Colonic mucosa (tissue), 4 donors: ENCODE data around the gene MAS1L. TPM values are rescaled to one million over a fixed set of nuclear protein-coding genes. Genes with fewer than 3 reads are reported as not detected.

Experiments
- DNase-seq: peaks from one replicate; pipeline ENCODE4 v3.0.0-alpha.2; 2020
- H3K27ac ChIP-seq: fragments of 200-600 bp; one replicate; pipeline ENCODE4 v1.8.0; 2021
- H3K27me3 ChIP-seq: fragments of 200-600 bp; one replicate; pipeline ENCODE4 v1.8.0; 2021
- H3K36me3 ChIP-seq: fragments of 200-600 bp; one replicate; pipeline ENCODE4 v1.8.0; 2021
- H3K4me1 ChIP-seq: fragments of 200-600 bp; one replicate; pipeline ENCODE4 v1.8.0; 2021; ENCODE audit warnings: mild to moderate bottlenecking
- H3K4me3 ChIP-seq: fragments of 200-600 bp; one replicate; pipeline ENCODE4 v1.8.0; 2021
- H3K9ac ChIP-seq, 2 donors: one replicate each; pipeline ENCODE4 v1.7.0; 2013; ENCODE audit warnings: control low read depth in 2 of 2, low read depth in 2 of 2, low read length in 2 of 2
- H3K9me3 ChIP-seq: fragments of 200-600 bp; one replicate; pipeline ENCODE4 v1.8.0; 2021
- intact Hi-C: fragments of 100-400 bp; cut with DNase I; formaldehyde crosslinking; loops from one replicate; pipeline ENCODE4 v1.14.1; 2022
- total RNA-seq, 2 donors: library from RNA; stranded (reverse); fragmentation: NEBNext Ultra II Directional in 1 of 2; extraction: Animal tissue kit (Norgen Biotek cat#: 25700) in 1 of 2; gene quantifications; one replicate each; pipeline ENCODE4 v1.2.1, GENCODE V29; 2021
- TF ChIP-seq, protein P1 (sequence below): fragments of 200-600 bp; IDR thresholded peaks from one replicate; pipeline ENCODE4 v1.8.0; 2022; ENCODE audit warnings: antibody characterized with exemption, mild to moderate bottlenecking
- donor health status: healthy.
- donor health status: DM: no; HTN: no; CAD: no.
- donor health status: DM: no; HTN: no; CAD: no.

The MAS1L gene, protein sequence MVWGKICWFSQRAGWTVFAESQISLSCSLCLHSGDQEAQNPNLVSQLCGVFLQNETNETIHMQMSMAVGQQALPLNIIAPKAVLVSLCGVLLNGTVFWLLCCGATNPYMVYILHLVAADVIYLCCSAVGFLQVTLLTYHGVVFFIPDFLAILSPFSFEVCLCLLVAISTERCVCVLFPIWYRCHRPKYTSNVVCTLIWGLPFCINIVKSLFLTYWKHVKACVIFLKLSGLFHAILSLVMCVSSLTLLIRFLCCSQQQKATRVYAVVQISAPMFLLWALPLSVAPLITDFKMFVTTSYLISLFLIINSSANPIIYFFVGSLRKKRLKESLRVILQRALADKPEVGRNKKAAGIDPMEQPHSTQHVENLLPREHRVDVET
- under 1 TPM in 1 of 2 donors, not detected in 1; 0.54 TPM for total RNA-seq

DNA sequence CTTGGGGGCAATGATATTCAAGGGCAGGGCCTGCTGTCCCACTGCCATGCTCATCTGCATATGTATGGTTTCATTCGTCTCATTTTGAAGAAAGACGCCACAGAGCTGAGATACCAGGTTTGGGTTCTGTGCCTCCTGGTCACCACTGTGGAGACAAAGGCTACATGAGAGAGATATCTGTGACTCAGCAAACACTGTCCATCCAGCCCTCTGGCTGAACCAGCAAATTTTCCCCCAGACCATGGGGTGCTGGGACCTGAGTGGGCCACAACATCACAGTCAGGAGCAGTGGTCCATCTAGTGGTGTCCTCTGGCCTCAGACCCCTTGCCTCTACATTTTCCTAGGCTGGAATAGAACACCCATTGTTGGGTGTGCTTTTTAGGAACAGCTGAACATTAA is at the start of gene MAS1L:
Gene MAS1L (minus strand): TSS at position 297 of the 400 bp plus-strand sequence. CDS start 54 bp downstream, at position 243.
- DNase-seq, result no peak
- H3K4me3 ChIP-seq, result no peak within 1 kb of the TSS
- TF ChIP-seq, protein P1, sequence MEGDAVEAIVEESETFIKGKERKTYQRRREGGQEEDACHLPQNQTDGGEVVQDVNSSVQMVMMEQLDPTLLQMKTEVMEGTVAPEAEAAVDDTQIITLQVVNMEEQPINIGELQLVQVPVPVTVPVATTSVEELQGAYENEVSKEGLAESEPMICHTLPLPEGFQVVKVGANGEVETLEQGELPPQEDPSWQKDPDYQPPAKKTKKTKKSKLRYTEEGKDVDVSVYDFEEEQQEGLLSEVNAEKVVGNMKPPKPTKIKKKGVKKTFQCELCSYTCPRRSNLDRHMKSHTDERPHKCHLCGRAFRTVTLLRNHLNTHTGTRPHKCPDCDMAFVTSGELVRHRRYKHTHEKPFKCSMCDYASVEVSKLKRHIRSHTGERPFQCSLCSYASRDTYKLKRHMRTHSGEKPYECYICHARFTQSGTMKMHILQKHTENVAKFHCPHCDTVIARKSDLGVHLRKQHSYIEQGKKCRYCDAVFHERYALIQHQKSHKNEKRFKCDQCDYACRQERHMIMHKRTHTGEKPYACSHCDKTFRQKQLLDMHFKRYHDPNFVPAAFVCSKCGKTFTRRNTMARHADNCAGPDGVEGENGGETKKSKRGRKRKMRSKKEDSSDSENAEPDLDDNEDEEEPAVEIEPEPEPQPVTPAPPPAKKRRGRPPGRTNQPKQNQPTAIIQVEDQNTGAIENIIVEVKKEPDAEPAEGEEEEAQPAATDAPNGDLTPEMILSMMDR, result no peak

DNA sequence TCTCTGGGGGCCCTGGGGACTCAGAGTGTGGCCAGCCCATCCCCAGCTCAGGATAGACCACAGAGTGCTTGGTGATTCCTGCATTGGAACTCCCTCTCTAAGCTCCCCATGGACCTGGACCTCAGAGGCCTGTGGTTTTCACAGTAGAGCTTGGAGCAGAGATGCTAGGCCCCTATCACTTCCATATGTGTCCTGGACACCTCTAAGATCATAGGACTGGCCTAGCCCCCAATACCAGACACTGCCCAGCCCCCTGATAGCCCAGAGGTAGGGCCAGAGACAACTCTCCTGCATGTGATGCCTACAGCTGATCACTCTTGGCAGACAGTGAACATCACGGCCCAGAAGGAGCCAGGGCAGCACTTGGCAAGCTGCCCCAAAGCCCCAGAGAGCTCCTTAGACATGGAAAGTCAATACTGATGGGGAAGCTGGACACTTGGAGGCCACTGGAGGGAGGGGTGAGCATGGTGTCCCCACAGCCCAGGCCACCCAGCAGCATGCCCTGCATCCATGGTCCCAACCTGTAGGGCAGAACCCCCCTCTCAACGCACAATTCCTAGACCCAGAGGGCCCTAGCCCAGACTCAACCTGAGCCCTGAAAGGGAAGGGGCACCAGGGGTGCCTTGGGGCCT is 44.7 kb upstream of the MAS1L start:
- H3K9ac ChIP-seq, result no peak overlapping the region
- no peak overlapping the region for H3K4me3 ChIP-seq
- no peaks in the 10 kb centered on the region for H3K36me3 ChIP-seq
- H3K27ac ChIP-seq, result no peak overlapping the region
- TF ChIP-seq, protein P1, result no peak
- no peaks in the 10 kb centered on the region for H3K27me3 ChIP-seq
- no peaks in the 10 kb centered on the region for H3K9me3 ChIP-seq
- intact Hi-C loops, result no loop called here
- DNase-seq, result no peak
- H3K4me1 ChIP-seq, result no peaks in the 10 kb centered on the region

More for the DNA sequence above, at the start of gene MAS1L:
- Histone ChIP-seq H3K9ac (no peak within 1 kb of the TSS), H3K36me3 (no peaks in the 10 kb centered on the region), H3K27me3 (no peaks in the 10 kb centered on the region), H3K4me1 (no peaks in the 10 kb centered on the region), H3K27ac (no peak within 1 kb of the TSS), H3K9me3 (no peaks in the 10 kb centered on the region)
- intact Hi-C loops, result no loop called here

DNA sequence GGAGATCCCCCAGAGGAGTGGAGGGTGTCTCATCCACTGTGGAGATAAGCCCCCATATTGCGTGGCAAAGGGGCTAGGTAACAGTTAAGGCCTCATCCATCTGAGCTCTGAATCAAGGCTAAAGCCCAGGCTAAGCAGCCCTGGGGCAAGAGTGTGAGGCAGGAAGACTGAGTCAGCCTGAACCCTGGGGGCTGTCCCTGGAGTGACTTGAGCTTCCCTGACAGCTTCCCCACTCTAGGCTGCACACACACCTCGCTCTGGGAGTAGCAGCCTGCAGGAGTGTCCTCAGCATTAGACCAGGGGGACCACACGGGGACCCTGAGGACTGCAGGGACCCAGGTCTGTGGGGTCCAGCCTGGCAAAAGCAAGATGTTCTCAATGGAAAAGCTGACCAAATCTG is 43.9 kb upstream of the MAS1L start:
- H3K36me3 ChIP-seq, result no peaks in the 10 kb centered on the region
- TF ChIP-seq, protein P1, result no peak
- H3K27me3 ChIP-seq, result no peaks in the 10 kb centered on the region
- no peak overlapping the region for H3K27ac ChIP-seq
- no peak overlapping the region for H3K4me3 ChIP-seq
- H3K9ac ChIP-seq, result no peak overlapping the region
- DNase-seq, result no peak
- no peaks in the 10 kb centered on the region for H3K4me1 ChIP-seq
- no peaks in the 10 kb centered on the region for H3K9me3 ChIP-seq
- intact Hi-C loops, result no loop called here

DNA sequence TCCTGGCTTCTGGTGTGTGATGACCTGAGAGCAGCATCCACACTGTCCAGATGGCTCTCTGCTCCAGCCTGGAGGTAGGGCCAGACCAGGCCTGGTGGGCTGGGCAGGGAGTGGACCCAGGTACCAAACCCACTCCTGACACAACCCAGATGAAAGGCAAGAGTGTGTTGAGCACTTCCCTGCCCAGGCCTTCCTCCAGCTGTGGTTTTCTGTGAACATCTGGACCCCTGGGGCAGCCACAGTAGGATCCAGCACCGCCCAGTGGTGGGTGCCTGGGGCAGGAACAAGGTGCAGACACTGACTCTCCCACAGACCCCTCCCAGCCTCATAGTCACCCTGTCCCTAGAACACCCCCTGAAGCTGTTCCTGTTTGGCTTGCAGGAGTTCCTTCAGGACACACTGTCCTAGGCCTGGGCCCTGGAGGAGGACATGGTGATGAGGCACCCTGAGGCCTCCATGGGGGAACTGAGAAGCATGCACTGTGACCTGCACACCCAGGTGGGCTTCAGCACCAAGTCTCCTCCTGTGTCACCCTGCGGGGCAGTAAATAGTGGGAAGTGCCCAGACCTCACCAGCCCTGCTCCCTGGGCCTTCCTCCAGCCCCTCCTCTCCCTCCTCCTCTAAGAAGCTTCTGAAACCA is 43.0 kb upstream of the MAS1L start:
- Histone ChIP-seq H3K27me3 (no peaks in the 10 kb centered on the region), H3K27ac (no peak overlapping the region), H3K9ac (no peak overlapping the region), H3K4me1 (no peaks in the 10 kb centered on the region), H3K36me3 (no peaks in the 10 kb centered on the region), H3K9me3 (no peaks in the 10 kb centered on the region), H3K4me3 (no peak overlapping the region)
- no peak for DNase-seq
- TF ChIP-seq, protein P1, result no peak
- intact Hi-C loops, result no loop called here

DNA sequence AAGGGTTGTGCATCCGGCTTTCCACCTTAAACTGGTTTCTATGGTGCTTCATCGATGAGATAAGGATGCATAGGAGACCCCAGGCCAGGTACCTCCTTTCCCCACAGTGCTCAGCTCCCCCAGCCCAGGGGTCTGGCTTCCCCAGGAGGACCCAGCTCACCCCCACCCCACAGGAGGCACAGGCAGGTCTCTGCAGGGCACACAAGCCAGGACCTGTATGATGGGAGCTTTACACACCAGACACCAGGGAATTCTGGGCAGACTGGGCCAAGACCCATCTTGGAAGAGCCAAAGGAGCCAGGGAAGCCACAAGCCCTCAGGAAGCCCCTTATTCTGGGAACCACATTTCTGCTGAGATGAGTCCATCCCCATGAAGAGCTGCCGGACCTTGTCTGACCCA is 42.2 kb upstream of the MAS1L start:
- H3K36me3 ChIP-seq, result no peaks in the 10 kb centered on the region
- DNase-seq, result no peak
- H3K27me3 ChIP-seq, result no peaks in the 10 kb centered on the region
- H3K9ac ChIP-seq, result no peak overlapping the region
- H3K27ac ChIP-seq, result no peak overlapping the region
- TF ChIP-seq, protein P1, result no peak
- H3K9me3 ChIP-seq, result no peaks in the 10 kb centered on the region
- no peaks in the 10 kb centered on the region for H3K4me1 ChIP-seq
- no peak overlapping the region for H3K4me3 ChIP-seq
- intact Hi-C loops, result no loop called here
